Measurements from ENCODE around the gene SOX10.

The SOX10 gene

DNA sequence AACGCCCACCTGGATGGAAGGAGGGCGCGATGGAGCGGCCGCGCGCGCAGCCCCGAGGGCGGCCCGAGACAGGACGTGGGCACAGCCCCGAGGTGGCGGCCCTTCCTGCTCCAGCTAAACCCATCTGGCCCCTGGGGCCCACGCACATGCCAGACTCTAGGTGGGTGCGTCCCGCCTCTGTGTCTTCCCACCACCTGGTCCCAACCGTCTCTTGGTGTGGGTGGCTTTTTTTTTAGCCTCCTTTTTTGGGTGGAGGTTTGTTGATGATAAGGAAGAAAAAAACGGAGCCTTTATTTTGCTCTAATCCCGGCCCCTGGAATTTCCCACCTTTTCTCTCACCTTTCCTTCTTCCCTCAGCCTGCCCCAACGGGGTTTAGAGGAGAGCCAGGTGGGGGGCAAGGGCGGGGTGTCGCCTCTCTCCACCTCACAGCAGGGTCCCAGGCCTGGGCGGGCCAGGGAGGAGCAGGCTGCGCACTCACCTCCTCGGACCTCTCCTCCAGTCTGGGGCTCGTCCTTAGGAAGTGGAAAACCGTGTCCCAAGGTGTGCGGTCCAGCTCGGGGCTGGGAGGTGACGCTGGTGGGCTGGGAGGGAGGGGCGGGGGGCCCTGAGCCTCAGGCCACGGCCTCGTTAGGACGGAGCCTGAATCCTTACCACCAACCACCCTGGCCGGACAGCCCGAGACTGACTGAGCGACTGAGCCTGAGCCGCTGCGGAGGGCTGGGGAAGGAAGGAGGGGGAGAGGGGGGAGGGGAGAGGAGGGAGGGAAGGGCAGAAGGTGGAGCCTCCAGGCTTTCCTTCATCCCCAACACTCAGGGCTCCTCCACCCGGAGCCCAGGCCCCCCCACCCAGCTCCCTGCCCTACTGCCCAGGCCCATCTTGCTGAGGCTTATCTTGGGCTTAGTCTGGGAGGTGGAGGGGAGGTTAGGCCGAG lies at the start of gene SOX10:
Gene SOX10 (minus strand): TSS at position 696 of the 932 bp plus-strand sequence. CDS start 771 bp downstream, outside the sequence.
- DNase-seq (ENCODE audit: low read depth in 2 of 2) = no peak

DNA sequence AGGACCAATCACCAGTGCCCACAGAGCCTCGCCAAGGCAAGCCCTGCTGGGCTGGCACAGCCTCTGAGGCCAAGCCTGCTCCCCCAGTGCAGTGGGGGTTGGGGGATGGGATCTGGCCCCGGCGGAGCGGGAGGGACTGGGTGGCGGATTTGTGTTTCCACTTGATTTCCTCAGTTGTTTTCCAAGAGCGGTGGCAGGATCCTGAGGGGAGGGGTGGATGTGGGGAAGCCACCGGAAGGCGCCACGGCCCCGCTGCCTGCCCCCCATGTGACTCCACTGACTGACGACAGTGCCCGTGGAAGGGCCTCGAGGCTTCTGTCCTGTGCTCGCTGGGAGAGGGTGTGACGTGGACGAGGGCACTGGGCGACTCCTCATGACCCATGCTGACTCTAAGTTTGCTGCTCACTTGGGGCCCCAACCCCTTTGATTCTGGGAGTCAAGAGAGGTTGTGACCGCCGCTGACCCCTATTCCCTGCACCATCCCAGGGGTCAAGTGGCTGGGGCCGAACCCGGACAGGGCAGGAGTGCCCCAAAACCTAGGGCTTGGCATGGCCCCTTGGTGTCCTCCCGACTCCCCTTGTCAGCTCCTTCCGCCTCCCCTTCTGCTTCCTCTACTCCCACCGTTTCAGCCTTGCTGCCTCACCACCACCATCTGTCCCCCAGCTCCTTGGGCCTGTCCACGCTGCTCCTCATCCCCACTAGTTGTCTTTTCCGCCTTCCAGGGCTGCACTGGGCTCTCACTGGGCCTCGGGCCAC lies 49.3 kb upstream of the SOX10 start:
- no peak for DNase-seq (ENCODE audit: low read depth in 2 of 2)

- DNase-seq (ENCODE audit: low read depth in 2 of 2) = no peak
These were observed 48.5 kb upstream of the SOX10 start for GRCh38 chr22:38032681-38033521.

DNA sequence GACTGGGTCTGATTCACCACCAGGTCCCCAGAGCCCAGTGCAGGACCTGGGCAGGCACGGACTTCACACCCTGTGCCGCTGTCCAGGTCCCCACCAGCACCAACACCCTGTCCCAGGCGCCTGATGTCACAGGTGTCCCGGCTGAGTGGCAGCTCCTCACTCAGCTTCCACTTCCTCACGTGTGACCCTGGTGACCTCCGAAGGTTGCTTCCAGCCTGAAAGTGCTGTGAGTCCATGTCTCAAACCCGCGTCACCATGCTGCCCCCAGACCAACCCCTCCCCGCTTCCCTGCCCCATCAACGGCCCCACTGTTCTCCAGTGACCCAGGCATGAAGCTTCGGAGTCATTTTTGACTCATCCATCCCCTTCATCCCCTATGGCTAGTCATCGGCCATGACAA lies 47.1 kb upstream of the SOX10 start:
- DNase-seq (ENCODE audit: low read depth in 2 of 2) = no peak

DNA sequence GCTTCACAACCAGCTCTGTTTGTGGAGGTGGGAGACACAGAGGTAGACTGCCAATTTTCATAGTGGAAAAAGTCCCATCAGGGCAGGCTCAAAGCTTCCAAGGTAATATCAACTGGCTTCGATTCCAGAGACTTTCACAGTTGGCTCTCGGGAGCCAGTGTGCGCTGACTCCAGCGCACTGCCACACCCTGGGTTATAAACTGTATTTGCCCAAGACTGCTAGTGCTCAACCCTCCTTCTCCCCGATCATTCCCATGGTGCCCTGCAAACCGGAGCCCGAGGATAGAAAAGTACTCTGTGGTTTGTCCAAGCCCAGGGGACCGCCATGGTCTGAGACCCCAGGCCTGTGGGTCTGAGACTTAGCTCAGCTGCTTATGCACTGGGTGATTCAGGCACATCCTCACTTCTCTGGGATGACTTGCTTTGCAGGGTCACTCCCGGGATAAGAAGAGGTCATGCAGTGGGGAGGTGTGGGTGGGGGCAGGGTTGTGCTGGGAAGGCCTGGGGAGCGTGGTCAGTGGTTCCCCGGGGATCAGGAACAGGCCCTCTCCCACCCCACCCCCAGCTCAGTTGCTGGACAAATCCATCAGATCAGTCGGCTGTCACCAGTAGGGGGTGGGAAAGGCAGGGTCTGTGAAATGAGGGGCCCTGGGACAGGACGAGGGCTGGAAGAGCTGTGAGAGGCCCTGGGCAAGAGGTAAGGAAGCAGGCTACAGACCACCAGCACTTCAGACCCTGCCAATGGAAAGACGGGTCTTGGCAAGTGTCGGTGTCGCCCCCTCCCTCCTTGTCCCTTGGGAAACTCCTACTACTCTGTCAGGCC lies 46.2 kb upstream of the SOX10 start:
- DNase-seq (ENCODE audit: low read depth in 2 of 2) = no peak

GRCh38 chr22:38029901-38030300 lies 45.5 kb upstream of the SOX10 start:
- no peak for DNase-seq (ENCODE audit: low read depth in 2 of 2)

DNA sequence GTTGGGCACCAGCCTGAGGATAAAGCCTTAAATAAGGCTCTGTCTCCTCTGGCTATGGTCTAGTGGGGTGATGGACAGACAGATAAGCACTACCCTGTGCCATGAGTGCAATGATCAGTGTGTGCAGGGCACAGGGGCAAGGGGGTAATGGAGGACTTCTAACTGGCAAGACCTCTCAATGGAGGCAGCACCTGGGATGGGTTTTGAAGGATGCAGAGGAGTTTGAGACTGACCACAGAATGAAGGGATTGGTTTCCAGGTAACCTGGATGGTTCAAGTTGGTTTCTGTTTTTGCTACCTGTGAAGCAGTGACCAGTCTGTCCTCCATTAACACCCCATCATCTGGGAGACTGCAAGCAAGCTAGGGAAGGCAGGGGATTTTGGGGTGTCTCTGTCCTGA lies 45.0 kb upstream of the SOX10 start:
- no peak for DNase-seq (ENCODE audit: low read depth in 2 of 2)

- DNase-seq (ENCODE audit: low read depth in 2 of 2) = no peak
These were observed 44.2 kb upstream of the SOX10 start for GRCh38 chr22:38028344-38029130.

DNA sequence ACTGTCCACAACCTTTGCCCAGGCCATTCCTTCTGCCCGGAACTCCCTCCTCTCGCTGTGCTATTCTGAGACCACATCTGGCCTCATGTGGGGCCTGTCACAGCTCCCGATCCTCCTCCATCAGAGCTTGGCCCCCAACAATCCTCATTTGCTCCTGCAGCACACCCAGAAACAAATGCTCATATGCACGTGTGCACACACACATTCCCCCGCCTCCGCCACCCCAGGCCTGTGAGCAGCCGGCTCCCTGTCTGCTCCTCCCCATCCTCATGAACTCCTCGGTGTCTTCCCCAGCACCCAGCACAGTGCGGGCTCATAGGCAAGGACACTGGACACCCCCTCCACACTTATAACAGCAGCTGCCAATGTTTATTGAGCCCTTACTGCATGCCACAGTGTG lies 43.1 kb upstream of the SOX10 start:
- DNase-seq (ENCODE audit: low read depth in 2 of 2) = no peak

GRCh38 chr22:38026130-38027111 lies 42.1 kb upstream of the SOX10 start:
- DNase-seq (ENCODE audit: low read depth in 2 of 2) = no peak

- DNase-seq (ENCODE audit: low read depth in 2 of 2) = no peak
These were observed 41.2 kb upstream of the SOX10 start for GRCh38 chr22:38025514-38025913.

DNA sequence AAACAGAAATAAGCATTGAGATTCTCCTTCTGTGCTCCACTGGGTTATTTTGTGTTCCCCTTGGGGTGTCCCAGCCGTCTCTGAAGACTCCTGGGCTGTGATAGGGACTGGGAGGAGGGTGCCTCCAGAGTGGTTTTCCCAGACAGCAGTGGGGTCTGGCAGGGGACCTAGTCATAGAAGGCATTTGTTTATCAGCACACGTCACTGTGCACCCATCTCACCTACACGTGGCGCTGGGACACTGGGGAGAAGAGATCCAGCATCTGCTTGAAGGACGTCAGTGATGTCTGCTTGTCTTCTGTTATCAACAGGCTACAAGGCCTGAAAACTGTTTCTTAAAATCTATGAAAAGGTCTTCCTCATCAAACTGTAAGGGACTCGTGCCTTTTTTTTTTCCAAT lies 38.7 kb upstream of the SOX10 start:
- no peak for DNase-seq (ENCODE audit: low read depth in 2 of 2)

- DNase-seq (ENCODE audit: low read depth in 2 of 2) = no peak
These were observed 36.9 kb upstream of the SOX10 start for GRCh38 chr22:38021206-38021605.

- no peak for DNase-seq (ENCODE audit: low read depth in 2 of 2)
These were observed 34.8 kb upstream of the SOX10 start for GRCh38 chr22:38018938-38019827.

DNA sequence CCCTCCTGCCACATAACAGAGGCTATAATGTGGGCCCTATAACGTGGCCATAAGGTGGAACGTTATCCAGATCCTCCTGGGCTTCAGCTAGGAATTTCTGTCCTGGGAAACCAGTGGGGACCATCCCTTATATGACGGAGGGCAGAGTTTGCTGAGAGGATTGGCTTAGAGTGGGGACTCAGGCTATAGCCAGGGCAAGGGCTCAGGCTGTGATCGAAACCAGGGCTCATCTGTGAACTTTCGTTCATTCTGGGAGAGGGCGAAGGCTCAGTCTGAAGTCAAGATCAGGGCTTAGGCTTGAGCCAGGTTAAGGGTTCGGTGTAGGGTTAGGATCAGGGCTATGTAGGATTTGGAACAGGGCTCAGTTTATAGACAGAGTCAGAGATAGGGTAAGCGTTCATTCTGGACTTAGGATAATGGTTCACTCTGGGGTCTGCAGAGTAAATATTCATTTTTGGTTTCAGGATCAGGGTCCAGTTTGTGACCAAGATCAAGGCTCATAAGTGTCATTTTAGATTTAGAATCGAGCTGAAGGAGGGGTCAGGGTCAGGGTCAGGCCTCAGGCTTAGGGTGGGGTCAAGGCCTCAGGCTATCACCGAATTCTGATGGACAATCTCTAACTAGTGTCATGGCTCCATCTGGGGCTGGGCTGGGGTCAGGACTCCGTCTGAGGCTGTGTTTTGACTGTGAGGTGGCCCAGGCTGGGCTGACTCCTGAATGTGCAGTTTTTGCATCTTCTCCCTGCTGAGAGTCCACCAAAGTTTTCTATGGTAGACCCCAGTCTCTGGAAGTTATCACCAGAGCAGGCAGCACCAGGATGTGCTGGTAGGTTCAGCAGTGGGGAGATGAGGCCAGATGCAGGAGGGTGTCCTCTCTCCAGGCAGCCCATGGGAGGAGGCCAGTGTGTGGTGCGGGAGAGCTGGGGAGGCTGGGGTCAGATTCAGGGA lies 33.9 kb upstream of the SOX10 start:
- DNase-seq (ENCODE audit: low read depth in 2 of 2) = no peak

- DNase-seq (ENCODE audit: low read depth in 2 of 2) = no peak
These were observed 33.0 kb upstream of the SOX10 start for GRCh38 chr22:38017272-38017920.

All from stimulated activated CD8-positive, alpha-beta memory T cell treated with anti-CD3 and anti-CD28 coated beads, Interleukin-7, amount 100 ng/mL, for 4 hours (primary cell).